Thoracic aorta (tissue), 2 donors: ENCODE measurements around the gene ARHGAP44. TPM values are rescaled to one million over a fixed set of nuclear protein-coding genes. Genes with fewer than 3 reads are reported as not detected.
A peak's percentile ranks its signal among the peaks of the same experiment; 100 is the strongest.

Experiments used
- ATAC-seq: fragments of 150-250 bp; one replicate; pipeline ENCODE4 v1.8.0; 2017; ENCODE audit warnings: low read depth; ENCODE audit not compliant: insufficient number of reproducible peaks, low FRiP score
- DNase-seq: peaks from one replicate; pipeline ENCODE4 v3.0.0-alpha.2; 2020; ENCODE audit warnings: low spot score
- H3K27ac ChIP-seq, 2 donors: fragments of 200-600 bp; sonication (generic); 1 replicate in 1 of 2; 2 replicates in 1 of 2; pipeline ENCODE4 v1.5.1; 2016; ENCODE audit warnings: mild to moderate bottlenecking in 2 of 2, moderate library complexity in 2 of 2
- H3K27me3 ChIP-seq: fragments of 200-600 bp; sonication (generic); replicated peaks from 2 replicates; pipeline ENCODE4 v1.6.0; 2016; ENCODE audit warnings: mild to moderate bottlenecking; ENCODE audit not compliant: insufficient read depth
- H3K36me3 ChIP-seq: fragments of 200-600 bp; sonication (generic); one replicate; pipeline ENCODE4 v1.5.1; 2016
- H3K4me1 ChIP-seq, 2 donors: fragments of 200-600 bp; sonication (generic); 1 replicate in 1 of 2; 2 replicates in 1 of 2; pipeline versions ENCODE4 v1.5.1 to v1.6.0; 2016; ENCODE audit warnings: low read depth in 2 of 2, mild to moderate bottlenecking in 1 of 2; ENCODE audit not compliant: control insufficient read depth in 1 of 2
- H3K4me3 ChIP-seq: fragments of 200-600 bp; sonication (generic); 2 replicates; pipeline ENCODE4 v1.5.1; 2016; ENCODE audit warnings: mild to moderate bottlenecking
- H3K9me3 ChIP-seq: fragments of 200-600 bp; sonication (generic); 2 replicates; pipeline ENCODE4 v1.5.1; 2016
- total RNA-seq, 2 donors: library from RNA; depleted of rRNA; stranded (reverse); fragments of >200 nt; gene quantifications; one replicate each; pipeline versions ENCODE4 v1.1.0 to v1.2.3, GENCODE V29; 2016
- TF ChIP-seq, protein P1 (sequence below): fragments of 200-600 bp; sonication (generic); IDR thresholded peaks from one replicate; pipeline ENCODE4 v1.5.1; 2019; ENCODE audit warnings: antibody characterized with exemption

ARHGAP44 gene
- total RNA-seq, 2 donors from 2014 or later, result 7.3 to 10.3 TPM

DNA sequence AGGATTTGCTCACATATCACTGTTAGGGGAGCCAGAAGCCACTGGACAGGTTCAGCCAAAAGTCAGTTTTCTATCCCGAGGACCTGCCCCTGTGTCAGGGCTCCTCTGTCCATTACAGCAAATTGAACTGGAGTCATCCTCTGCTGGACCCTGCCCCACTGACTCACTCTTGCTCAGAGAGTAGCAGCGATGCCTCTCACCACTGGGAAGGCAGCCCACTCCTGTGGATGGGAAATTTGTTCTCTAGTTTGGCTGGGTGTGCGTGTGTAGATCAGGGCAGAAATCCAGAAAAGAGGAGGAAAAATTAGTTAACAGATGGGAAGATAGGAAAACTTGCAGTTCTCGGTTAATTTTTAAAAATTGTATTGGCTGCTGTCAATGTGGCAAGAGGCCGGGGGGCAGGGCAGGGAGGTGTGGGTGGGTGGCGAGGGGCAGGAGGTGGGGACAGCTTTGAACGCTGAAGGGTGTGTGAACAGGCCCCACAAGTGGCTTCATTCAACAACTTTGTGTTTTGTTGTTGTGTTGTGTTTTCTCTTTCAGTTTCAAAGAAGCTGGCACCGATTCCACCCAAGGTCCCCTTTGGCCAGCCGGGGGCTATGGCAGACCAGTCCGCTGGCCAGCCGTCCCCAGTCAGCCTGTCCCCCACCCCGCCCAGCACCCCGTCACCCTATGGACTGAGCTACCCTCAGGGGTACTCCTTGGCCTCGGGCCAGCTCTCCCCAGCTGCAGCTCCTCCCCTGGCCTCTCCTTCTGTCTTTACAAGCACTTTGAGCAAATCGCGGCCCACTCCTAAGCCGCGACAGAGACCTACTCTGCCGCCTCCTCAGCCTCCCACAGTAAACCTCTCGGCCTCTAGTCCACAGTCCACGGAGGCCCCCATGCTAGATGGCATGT, 194.9 kb downstream of the ARHGAP44 start:
- DNase-seq (peak; percentile 53), ATAC-seq (no peak)
- H3K27me3 ChIP-seq, result no peaks in the 10 kb centered on the region
- H3K27ac ChIP-seq, result no peak overlapping the region
- H3K4me3 ChIP-seq, result no peak overlapping the region
- TF ChIP-seq, protein P1, sequence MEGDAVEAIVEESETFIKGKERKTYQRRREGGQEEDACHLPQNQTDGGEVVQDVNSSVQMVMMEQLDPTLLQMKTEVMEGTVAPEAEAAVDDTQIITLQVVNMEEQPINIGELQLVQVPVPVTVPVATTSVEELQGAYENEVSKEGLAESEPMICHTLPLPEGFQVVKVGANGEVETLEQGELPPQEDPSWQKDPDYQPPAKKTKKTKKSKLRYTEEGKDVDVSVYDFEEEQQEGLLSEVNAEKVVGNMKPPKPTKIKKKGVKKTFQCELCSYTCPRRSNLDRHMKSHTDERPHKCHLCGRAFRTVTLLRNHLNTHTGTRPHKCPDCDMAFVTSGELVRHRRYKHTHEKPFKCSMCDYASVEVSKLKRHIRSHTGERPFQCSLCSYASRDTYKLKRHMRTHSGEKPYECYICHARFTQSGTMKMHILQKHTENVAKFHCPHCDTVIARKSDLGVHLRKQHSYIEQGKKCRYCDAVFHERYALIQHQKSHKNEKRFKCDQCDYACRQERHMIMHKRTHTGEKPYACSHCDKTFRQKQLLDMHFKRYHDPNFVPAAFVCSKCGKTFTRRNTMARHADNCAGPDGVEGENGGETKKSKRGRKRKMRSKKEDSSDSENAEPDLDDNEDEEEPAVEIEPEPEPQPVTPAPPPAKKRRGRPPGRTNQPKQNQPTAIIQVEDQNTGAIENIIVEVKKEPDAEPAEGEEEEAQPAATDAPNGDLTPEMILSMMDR, result no peak
- peaks cover 11 to 21% of the 10 kb centered on the region in 2 donors for H3K4me1 ChIP-seq
- no peaks in the 10 kb centered on the region for H3K36me3 ChIP-seq
- no peaks in the 10 kb centered on the region for H3K9me3 ChIP-seq

- TF ChIP-seq, protein P1, result no peak
- no peaks in the 10 kb centered on the region for H3K9me3 ChIP-seq
- DNase-seq, result no peak
- peaks cover 4% of the 10 kb centered on the region for H3K36me3 ChIP-seq
- H3K4me1 ChIP-seq, result peaks cover 11 to 21% of the 10 kb centered on the region in 2 donors
- H3K4me3 ChIP-seq, result no peak overlapping the region
- ATAC-seq, result no peak
- H3K27ac ChIP-seq, result peak overlapping the region in 1 of 2 donors; percentile 4
- H3K27me3 ChIP-seq, result no peaks in the 10 kb centered on the region
These were observed 196.4 kb downstream of the ARHGAP44 start for GRCh38 chr17:12985431-12986293.

DNA sequence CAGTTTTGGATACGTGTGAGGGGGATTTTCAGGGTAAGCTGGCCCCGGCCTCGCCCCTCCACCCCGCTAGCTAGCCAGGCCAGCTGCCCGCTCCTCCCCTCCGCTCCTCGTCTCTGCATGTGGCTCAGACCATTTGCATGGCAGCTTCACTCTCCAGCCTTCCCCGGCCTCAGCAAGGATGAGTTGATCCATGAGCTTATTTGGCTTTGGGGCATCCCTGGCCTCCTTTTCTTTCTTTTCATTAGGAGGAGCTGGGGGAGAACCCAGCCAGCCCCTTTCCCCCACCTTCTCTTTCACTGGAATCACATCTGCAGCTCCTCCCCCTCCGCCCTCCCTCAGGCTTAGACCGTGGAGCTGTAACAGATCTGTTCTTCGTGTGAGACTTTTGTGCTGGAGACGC, 197.8 kb downstream of the ARHGAP44 start:
- no peak overlapping the region for H3K4me3 ChIP-seq
- H3K27me3 ChIP-seq, result no peaks in the 10 kb centered on the region
- H3K4me1 ChIP-seq, result peaks cover 11 to 21% of the 10 kb centered on the region in 2 donors
- TF ChIP-seq, protein P1, result no peak
- no peaks in the 10 kb centered on the region for H3K9me3 ChIP-seq
- DNase-seq, result no peak
- no peak overlapping the region for H3K27ac ChIP-seq
- ATAC-seq, result no peak
- H3K36me3 ChIP-seq, result peaks cover 16% of the 10 kb centered on the region

- Histone ChIP-seq H3K36me3 (peaks cover 46% of the 10 kb centered on the region), H3K9me3 (no peaks in the 10 kb centered on the region)
- no peak for ATAC-seq
These were observed 200.9 kb downstream of the ARHGAP44 start for GRCh38 chr17:12990041-12990808.

More at GRCh38 chr17:12990041-12990808, 200.9 kb downstream of the ARHGAP44 start:
- peaks cover 3 to 12% of the 10 kb centered on the region in 2 donors for H3K4me1 ChIP-seq
- no peak overlapping the region for H3K27ac ChIP-seq
- H3K27me3 ChIP-seq, result no peaks in the 10 kb centered on the region
- no peak overlapping the region for H3K4me3 ChIP-seq
- DNase-seq, result no peak
- TF ChIP-seq, protein P1, result no peak
